Smooth muscle cell (in vitro differentiated cells): ENCODE data around the gene KCNH1. TPM values are rescaled to one million over a fixed set of nuclear protein-coding genes. Genes with fewer than 3 reads are reported as not detected.

ENCODE experiments used
- DNase-seq: peaks from one replicate; lab custom pipeline; 2025; ENCODE audit not compliant: unreplicated experiment; lab: John Stamatoyannopoulos, UW
- H2AFZ ChIP-seq: fragments of 200-600 bp; sonication (generic); 2 replicates; pipeline ENCODE4 v1.6.0; 2016; ENCODE audit warnings: antibody characterized with exemption, low read depth, mild to moderate bottlenecking
- H3F3A ChIP-seq: fragments of 200-600 bp; sonication (generic); 2 replicates; pipeline ENCODE4 v1.6.0; 2017; ENCODE audit warnings: antibody characterized with exemption, low read depth
- H3K27ac ChIP-seq: fragments of 200-600 bp; sonication (generic); 2 replicates; pipeline ENCODE4 v1.5.1; 2016; ENCODE audit warnings: low read depth, mild to moderate bottlenecking
- H3K27me3 ChIP-seq: fragments of 200-600 bp; sonication (generic); 2 replicates; pipeline ENCODE4 v1.6.1; 2016; ENCODE audit warnings: low read depth, mild to moderate bottlenecking
- H3K36me3 ChIP-seq: fragments of 200-600 bp; sonication (generic); 2 replicates; pipeline ENCODE4 v1.5.1; 2016; ENCODE audit warnings: low read depth
- H3K4me1 ChIP-seq: fragments of 200-600 bp; sonication (generic); 2 replicates; pipeline ENCODE4 v1.5.1; 2016; ENCODE audit warnings: low read depth
- H3K4me2 ChIP-seq: fragments of 200-600 bp; sonication (generic); 2 replicates; pipeline ENCODE4 v1.6.0; 2016; ENCODE audit warnings: mild to moderate bottlenecking
- H3K4me3 ChIP-seq: fragments of 200-600 bp; sonication (generic); 2 replicates; pipeline ENCODE4 v1.5.1; 2016; ENCODE audit warnings: mild to moderate bottlenecking
- H3K79me2 ChIP-seq: fragments of 200-600 bp; sonication (generic); 2 replicates; pipeline ENCODE4 v1.6.0; 2016; ENCODE audit warnings: low read depth, mild to moderate bottlenecking
- H3K9ac ChIP-seq: fragments of 200-600 bp; sonication (generic); 2 replicates; pipeline ENCODE4 v1.6.0; 2016; ENCODE audit warnings: low read depth
- H3K9me3 ChIP-seq: fragments of 200-600 bp; sonication (generic); replicated peaks from 2 replicates; pipeline ENCODE4 v1.5.1; 2016; ENCODE audit warnings: low read depth
- H4K20me1 ChIP-seq: fragments of 200-600 bp; sonication (generic); 2 replicates; pipeline ENCODE4 v1.6.0; 2016; ENCODE audit warnings: low read depth
- WGBS: methylation state at CpG from one replicate; pipeline ENCODE4 v1.1.7; 2016; ENCODE audit warnings: low lambda C conversion rate; 5-methylcytosine and 5-hydroxymethylcytosine counted together
- polyA plus RNA-seq: library from polyadenylated mRNA; unstranded; fragments of >200 nt; fragmentation: Nextera tagmentation; extraction: Ambion mirVana; gene quantifications from 2 replicates; pipeline ENCODE4 v1.2.1, GENCODE V29; 2016
- total RNA-seq: library from RNA; depleted of rRNA; stranded (reverse); fragments of >200 nt; gene quantifications from 2 replicates; pipeline ENCODE4 v1.2.3, GENCODE V29; 2014
- TF ChIP-seq, protein P1 (sequence below): fragments of 200-600 bp; sonication (generic); IDR thresholded peaks from 2 replicates; pipeline ENCODE4 v1.5.1; 2017; ENCODE audit warnings: borderline replicate concordance, mild to moderate bottlenecking, antibody characterized with exemption; ENCODE audit not compliant: insufficient read depth, poor library complexity, severe bottlenecking

Gene KCNH1
- total and polyA plus RNA-seq, 2 experiments from 2014 or later = 0.30 to 1.9 TPM

DNA sequence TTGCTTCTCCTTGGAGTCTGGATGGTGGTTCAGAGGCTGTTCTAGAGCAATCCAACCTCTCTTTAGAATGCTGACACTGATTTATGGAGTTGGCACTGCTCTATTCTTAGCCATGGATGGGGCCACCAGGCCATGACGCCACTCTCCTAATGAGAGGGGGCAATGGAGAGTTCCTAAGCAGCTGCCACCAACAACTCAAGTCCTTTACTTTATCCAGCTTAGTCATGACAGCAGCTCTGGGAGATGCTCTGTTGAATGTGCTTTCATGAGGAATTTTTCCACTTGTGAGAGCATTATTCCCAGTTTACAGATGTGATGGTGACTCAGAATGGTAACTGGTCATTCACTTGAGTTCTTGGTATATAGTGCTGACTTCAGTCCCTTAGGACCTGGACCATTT lies 438.9 kb downstream of the KCNH1 start:
- Histone ChIP-seq H3K79me2 (no peaks in the 10 kb centered on the region), H3K4me1 (no peaks in the 10 kb centered on the region), H4K20me1 (no peaks in the 10 kb centered on the region), H3K4me3 (no peak overlapping the region), H3K36me3 (no peaks in the 10 kb centered on the region), H3K9ac (no peak overlapping the region), H3K9me3 (no peaks in the 10 kb centered on the region), H3K4me2 (no peak overlapping the region), H3K27ac (no peak overlapping the region), H3F3A (no peaks in the 10 kb centered on the region), H3K27me3 (peaks cover 27% of the 10 kb centered on the region), H2AFZ (no peak overlapping the region)
- no peak for DNase-seq
- TF ChIP-seq, protein P1, sequence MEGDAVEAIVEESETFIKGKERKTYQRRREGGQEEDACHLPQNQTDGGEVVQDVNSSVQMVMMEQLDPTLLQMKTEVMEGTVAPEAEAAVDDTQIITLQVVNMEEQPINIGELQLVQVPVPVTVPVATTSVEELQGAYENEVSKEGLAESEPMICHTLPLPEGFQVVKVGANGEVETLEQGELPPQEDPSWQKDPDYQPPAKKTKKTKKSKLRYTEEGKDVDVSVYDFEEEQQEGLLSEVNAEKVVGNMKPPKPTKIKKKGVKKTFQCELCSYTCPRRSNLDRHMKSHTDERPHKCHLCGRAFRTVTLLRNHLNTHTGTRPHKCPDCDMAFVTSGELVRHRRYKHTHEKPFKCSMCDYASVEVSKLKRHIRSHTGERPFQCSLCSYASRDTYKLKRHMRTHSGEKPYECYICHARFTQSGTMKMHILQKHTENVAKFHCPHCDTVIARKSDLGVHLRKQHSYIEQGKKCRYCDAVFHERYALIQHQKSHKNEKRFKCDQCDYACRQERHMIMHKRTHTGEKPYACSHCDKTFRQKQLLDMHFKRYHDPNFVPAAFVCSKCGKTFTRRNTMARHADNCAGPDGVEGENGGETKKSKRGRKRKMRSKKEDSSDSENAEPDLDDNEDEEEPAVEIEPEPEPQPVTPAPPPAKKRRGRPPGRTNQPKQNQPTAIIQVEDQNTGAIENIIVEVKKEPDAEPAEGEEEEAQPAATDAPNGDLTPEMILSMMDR = no peak
- 71% methylated on average over 1 of the region's 1 CpG for WGBS

DNA sequence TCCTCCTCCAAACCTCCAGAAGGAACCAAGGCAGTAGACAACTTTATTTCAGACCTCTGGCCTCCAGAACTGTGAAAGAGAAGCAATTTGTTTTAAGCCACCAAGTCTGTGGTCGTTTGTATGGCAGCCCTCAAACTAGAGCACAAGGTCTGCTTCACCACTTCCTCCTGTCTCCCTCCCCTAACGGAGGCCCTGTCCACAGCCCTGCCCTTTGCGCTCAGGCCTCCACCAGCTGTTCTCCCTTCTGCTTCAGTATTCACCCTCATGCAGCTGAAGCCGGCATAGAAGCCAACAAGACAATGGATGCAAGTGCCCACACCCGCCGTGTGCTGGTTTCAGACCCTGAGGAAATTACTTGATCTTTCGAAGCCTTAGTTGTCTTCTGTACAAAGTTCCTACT lies 441.2 kb downstream of the KCNH1 start:
- Histone ChIP-seq H3K9me3 (no peaks in the 10 kb centered on the region), H3F3A (no peaks in the 10 kb centered on the region), H4K20me1 (no peaks in the 10 kb centered on the region), H3K4me3 (no peak overlapping the region), H3K4me2 (no peak overlapping the region), H3K9ac (no peak overlapping the region), H3K4me1 (no peaks in the 10 kb centered on the region), H2AFZ (no peak overlapping the region), H3K36me3 (no peaks in the 10 kb centered on the region), H3K27ac (no peak overlapping the region), H3K79me2 (no peaks in the 10 kb centered on the region), H3K27me3 (peaks cover 27% of the 10 kb centered on the region)
- TF ChIP-seq, protein P1 = no peak
- 91% methylated on average over 7 of the region's 7 CpGs for WGBS
- DNase-seq = no peak

DNA sequence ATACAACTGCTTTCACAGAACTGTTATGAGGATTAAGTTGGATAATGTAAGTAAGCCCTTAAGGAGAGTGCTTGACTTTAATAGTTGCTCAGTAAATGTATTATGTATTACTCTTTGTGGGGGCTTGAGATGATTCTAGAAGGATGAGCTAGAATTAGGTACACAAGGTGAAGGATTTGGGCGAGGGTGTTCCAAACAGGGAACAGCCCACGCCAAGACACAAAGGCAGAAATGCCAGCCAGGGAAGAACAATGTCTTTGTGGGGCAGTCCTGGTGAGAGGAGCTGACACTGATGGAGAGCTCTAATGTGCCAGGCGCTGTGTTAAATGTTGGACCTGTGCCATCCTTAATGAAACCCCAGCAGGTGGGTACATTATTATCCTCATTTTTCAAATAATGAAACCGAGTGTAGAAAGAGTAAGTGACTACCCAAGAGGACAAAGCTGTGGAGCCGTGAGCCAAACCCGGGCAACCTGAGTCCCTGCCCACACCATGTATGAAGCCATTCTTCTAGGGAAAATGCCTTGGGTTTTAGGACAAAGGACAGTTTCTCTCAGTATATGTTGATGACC lies 442.8 kb downstream of the KCNH1 start:
- no peak overlapping the region for H3K4me3 ChIP-seq
- no peak overlapping the region for H2AFZ ChIP-seq
- no peaks in the 10 kb centered on the region for H4K20me1 ChIP-seq
- H3K79me2 ChIP-seq = no peaks in the 10 kb centered on the region
- DNase-seq = no peak
- no peaks in the 10 kb centered on the region for H3F3A ChIP-seq
- TF ChIP-seq, protein P1 = no peak
- no peak overlapping the region for H3K4me2 ChIP-seq
- H3K4me1 ChIP-seq = no peaks in the 10 kb centered on the region
- H3K9ac ChIP-seq = no peak overlapping the region
- 93% methylated on average over 6 of the region's 6 CpGs for WGBS
- H3K36me3 ChIP-seq = no peaks in the 10 kb centered on the region
- H3K9me3 ChIP-seq = no peaks in the 10 kb centered on the region
- no peak overlapping the region for H3K27ac ChIP-seq
- peaks cover 27% of the 10 kb centered on the region for H3K27me3 ChIP-seq

DNA sequence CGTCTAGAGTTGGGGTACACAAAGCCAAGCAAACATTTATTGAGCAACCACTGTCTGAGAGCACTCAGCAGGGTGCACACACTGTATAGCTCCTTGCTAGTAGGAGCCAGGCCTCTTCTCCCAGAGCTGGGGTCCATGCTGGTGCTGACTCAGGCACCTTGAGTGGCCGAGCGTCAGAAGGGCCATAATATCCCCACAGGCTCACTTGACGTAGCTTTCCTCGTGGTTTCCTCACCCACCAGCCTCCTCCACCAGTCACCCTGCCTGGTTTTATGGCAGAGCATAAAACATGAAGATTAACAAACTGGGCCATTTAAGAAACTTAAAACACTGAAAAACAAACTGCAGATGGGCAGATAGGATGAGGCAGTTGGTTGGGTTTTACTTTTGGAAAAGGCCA lies 443.7 kb downstream of the KCNH1 start:
- TF ChIP-seq, protein P1 = no peak
- WGBS = 55% methylated on average over 5 of the region's 5 CpGs
- DNase-seq = no peak

More for the DNA sequence above, 443.7 kb downstream of the KCNH1 start:
- H3K4me3 ChIP-seq = no peak overlapping the region
- no peaks in the 10 kb centered on the region for H3K9me3 ChIP-seq
- H3K27me3 ChIP-seq = peaks cover 28% of the 10 kb centered on the region
- H3K9ac ChIP-seq = no peak overlapping the region
- peak overlapping the region; percentile 6 for H3K4me2 ChIP-seq
- no peak overlapping the region for H2AFZ ChIP-seq
- H3K27ac ChIP-seq = no peak overlapping the region
- H3F3A ChIP-seq = no peaks in the 10 kb centered on the region
- H3K79me2 ChIP-seq = no peaks in the 10 kb centered on the region
- no peaks in the 10 kb centered on the region for H3K4me1 ChIP-seq
- H3K36me3 ChIP-seq = no peaks in the 10 kb centered on the region
- no peaks in the 10 kb centered on the region for H4K20me1 ChIP-seq
